Activated effector memory CD4-positive, alpha-beta T cell treated with Interleukin-2 at 50 U/mL for 16 hours (primary cell): ENCODE measurements around the gene LRRC1.

Experiments
- DNase-seq: peaks from one replicate; pipeline ENCODE4 v3.0.0-alpha.2; 2020

Gene LRRC1

DNA sequence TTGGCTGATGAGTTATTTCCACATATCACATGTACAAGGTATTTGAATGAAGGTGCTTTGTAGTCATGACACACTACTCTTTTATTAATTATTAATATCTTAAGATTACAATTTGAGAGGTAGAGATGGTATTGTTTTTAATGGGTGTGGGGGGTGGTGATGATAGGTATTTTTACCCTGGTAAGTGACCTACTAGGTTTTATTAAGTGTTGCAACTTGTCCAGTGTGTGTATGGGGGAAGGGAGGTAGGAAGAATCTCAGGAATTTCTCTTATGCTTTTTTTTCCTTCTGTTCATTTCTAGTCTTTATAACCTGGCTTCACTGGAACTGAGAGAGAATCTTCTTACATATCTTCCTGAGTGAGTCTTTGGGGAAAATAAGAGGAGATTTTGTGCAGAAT is 101.4 kb downstream of the LRRC1 start:
- no peak for DNase-seq

DNA sequence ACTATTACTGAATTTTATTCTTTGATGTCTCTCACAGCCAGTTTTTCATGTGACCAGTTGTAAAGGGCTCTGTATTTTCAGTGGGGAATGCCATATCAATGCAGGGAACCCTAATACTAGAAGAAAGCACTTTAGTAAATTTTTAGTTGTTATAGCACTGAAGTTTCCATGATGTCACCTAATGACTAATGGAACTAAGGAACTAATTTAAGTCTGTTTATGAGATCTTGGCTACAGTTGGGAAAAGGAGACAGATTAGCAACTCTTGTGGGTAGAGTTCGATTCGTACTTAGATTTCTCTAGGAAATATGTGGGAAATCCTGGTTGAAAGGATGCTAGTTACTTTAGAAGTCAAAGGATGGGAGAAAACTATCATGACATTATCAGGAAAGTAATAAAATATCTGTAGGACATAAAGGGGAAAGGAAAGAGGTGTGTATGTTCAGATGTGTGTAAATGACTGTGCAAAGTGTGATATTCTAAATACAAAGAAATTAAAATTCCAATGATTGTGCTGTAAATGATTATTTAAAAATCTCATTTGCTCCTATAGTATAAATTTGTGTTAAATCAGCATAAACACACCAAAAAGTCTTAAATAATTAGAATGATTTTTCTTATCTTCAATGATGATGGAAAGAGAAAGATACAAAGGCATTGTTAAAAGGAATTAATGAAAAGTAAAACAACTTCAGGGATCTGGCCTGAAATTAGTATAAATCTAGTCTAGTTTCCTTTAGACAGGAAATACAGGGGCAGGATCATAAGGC is 103.4 kb downstream of the LRRC1 start:
- no peak for DNase-seq

DNA sequence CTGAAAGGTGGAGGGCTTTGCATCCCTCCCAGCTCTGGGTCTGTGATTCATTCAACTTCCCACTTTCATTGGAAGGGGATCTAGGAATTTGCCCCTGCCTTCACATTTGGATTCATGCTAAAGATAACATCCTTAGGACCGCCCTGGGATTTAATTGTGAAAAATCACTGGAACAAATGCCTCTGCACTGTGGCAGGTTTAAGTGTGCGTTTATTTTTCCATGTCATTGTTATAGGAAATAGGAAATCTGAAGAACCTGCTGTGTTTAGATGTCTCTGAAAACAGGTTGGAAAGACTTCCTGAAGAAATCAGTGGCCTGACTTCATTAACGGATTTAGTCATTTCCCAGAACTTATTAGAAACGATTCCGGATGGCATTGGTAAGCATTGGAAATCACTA is 104.7 kb downstream of the LRRC1 start:
- DNase-seq: no peak

DNA sequence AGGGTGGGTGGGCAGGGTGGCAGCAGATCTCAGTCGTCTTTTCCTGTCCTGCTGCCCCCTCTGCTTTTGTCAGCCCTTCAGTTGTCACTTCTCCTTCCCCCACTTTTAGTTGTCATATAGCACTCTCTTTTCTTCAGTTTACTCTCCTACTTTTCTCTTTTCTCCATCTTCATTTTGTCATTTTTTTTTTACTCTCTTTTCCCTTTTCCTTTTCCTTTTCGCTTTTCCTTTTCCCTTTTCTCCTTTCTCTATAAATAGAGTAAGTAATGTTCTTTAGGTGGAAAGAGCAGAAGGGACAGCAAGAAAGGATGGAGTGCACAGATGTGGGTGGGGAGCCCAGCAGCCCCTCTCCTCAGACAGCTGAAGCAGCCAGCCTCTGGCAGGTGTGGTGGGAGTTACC is 108.6 kb downstream of the LRRC1 start:
- DNase-seq: no peak

DNA sequence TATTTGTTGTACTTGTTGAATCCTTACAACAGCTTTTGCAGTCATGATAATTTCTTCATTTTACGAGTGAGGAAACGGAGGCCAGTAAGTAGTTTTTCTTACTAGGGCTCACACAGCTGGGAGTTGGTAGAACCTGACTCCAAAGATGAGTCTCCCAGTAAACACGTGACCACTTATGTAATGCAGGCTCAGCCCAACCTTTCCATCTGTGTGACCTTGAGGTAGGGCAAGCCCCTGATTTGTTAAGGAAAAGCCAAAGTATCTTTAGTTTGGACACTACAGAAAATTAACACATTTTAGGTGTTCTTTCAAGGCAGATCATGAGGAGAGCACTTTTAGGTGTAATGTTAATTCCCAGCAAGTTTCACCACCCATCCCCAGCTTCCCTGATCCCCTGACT is 111.3 kb downstream of the LRRC1 start:
- no peak for DNase-seq

DNA sequence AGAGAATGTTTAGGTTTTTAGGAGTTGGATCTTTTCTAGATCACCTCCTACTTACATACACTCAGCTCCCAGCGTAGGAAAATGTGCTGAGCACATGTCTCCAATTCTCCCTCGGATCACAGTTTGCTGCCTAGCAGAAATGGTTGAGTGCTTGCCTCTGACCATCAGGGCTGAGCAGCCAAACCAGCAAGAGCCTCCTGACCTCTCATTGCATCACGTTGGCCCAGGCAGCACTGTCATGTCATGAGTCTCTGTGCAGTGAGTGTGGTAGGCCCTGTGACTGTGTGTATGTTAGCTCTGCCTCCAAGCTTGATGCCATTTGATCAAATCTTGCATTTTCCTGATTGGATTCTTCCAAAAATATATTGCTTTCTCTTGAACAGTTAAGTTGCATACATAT is 112.0 kb downstream of the LRRC1 start:
- DNase-seq: no peak

DNA sequence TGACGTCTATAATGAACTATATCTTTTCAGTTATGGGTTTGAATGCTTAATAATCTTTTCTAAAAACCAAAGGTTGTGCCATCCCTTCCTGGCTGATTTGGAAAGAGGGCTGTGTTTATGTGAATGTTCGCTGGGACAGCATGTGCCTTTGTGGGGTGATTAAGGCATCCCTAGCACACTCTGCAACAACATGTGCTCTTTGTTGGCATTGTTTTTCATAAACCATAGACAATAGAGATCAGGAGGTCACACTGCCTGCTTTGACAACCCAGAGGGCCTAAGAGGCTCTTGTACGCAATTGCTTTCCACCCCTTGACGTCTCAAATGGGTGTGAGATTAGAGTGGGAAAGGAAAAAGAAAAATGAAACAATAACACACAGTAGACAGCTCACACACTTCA is 116.0 kb downstream of the LRRC1 start:
- no peak for DNase-seq

DNA sequence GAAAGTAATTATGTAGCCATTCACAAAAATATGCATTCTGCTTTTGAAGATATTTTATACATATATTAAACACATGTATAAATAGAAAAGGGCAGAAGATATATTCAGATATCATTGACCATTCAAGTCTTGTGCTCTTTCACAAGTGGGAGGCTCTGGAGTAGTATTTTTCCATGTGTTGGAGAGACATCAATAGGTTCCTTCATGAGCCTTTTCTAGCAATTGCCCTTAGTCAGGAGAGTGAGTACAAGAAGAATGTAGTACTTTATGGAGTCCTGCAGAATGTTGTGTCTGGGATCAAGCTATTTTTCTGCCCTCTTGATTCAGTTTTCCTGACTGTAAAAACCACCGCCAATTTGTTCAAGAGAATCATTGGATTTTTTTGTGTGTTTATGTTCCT is 117.9 kb downstream of the LRRC1 start:
- DNase-seq: no peak

DNA sequence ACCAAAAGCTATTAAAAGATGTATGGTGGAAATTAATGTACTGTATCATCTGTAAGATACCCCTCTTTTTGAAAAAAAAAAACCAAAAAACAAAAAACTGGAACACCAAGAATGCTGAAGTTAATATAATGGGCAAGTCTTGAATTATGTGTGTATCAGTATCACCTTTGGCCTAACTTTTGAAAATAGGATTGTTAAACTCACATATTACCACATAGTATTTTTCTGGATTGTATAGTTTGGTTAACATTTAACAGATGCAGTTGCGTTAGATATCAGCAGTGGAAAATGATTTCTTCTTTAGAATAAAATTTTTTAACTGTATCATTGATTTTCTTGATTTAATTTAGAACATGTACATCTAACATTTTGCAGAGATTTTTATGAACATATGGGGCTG is 118.5 kb downstream of the LRRC1 start:
- DNase-seq: no peak

DNA sequence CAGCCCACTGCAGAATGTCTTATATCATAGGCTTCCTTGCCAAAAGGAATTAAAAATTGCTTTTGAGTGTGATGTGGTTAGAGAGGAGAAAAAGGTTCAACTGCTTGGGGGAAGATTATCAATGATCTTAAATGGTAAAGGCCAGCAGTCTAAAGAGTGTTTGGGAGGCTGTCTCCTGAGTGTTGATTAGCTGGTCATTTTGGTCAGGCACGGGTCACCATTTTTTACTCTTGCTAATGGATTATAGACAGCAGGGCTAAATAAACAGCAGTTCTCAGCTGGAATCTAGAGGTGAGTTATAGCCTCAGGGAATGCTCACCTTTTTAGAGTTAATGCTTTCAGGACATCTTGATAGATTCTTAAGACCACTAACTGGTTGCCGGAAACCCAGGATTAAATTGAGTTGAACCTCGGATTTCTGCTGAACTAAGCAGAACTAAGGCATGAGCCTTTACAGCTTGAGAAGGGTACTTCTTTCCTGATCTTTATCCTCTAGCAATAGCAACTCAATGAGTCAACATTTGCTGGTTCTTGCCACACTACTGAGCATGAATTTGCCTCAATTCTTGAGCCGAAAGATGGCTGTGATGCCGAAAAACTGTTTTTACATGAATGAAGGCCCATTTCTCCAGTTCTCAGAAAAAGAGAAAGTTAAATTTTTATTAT is 120.4 kb downstream of the LRRC1 start:
- no peak for DNase-seq

DNA sequence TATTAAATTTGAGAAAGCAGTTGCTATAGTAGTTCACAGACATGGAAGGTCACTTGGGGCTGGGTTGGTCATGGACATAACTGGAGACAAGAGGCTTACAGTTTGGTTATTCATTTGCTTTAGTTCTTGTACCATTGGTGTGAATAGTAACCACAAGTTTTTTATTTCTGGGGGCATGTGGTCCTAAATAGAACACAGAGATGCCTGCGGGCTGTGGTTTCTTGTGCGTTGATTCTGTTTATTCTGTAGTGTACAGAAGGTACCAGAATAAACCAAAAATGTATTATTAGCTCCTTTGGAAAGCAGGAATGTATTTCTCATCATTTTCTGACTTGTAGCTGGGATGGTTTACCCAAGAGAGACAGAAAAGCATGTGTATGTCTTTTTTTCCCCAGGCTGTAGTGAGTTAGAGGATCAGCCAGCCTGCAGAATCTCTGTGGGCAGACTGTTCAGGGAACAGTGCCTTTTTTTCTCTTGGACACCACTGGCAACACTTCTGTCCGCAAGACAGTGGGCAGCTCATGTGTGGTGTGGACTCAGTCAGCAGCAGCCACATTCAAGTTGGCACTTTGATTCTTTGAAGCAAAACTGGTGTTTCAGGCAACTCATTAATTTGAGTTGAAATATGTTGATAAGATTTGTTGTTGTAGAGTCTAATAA is 122.1 kb downstream of the LRRC1 start:
- DNase-seq: no peak

DNA sequence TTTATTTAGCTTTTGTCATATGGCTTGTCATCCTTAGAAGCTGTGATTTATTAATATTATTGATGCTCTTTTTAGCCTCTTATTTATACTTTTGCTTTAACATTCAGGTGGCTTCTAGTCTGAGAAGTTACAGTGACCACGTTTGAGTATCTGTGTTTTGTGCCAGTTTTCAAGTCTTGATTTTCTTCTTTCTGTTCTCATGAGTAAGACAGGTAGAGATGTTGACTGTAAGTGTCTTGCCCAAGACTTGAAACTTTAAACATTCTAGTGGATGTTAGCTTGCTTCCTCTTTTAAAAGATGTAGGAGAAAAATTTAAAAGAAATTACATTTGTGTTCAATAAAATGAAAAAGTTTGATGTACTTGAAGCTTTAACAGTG is 122.6 kb downstream of the LRRC1 start:
- DNase-seq: no peak

DNA sequence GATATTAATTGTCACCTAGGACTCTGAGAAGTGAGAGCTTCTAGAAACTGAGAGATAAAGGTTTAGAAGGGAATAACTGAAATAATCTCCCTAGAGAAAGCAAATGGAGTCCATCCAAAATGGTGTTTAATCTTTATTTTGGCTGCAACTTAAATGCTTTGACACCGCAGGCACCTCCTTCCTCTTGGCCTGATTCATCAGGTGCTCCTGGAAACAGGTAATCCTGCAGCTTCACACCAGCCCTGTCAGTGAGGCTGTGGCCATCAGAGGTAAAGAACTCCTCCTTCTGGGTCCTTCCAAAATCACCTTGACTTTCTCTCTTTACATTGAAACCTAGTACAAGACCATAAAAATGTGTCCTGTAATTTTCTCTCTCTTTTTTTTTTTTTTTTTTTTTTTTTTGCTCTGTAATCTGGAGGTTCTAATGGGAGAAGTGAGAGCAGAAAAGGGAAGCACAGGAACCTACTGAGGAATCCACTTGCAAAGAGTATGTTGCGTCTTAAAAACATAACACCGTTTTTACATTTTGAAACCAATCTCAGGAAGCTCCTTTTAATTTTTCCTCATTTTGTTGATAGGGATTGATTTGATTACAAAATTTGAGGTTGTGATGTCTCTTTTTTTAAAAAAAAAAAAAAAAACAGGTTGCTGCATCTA is 124.2 kb downstream of the LRRC1 start:
- DNase-seq: no peak

DNA sequence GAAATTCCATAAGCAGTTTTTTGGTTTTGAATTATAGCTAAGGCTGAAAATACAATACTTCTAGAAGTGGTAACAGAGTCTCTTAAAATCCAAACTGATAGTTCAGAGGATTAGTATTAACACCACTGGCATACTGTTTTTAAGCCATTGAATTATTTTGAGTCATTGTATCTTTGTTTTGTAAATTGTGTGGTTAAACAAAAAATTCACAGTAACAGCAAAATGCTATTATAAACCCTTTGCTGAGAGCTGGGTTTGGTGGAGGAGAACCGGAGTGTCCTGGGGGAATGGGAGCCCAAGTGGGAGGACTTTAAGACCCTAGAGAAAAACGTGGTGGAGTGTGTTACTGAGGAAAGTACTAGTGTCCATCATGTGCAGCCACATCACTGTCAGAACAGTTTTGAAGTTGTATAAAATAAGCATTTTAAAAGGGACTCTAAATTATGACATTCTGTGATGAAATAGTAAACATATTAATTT is 125.1 kb downstream of the LRRC1 start:
- no peak for DNase-seq

DNA sequence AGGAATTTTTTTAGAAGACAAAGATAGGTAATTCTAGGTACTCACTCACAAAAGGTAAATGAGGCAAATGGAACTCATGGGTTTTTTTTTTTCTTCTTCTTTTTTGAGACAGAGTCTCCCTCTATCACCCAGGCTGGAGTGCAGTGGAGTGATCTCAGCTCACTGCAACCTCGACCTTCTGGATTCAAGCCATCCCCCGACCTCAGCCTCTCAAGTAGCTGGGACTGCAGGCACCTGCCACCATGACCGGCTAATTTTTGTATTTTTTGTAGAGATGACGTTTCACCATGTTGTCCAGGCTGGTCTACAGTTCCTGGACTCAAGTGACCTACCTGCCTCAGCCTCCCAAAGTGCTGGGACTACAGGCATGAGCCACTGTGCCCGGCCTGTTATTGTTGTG is 126.1 kb downstream of the LRRC1 start:
- DNase-seq: no peak

DNA sequence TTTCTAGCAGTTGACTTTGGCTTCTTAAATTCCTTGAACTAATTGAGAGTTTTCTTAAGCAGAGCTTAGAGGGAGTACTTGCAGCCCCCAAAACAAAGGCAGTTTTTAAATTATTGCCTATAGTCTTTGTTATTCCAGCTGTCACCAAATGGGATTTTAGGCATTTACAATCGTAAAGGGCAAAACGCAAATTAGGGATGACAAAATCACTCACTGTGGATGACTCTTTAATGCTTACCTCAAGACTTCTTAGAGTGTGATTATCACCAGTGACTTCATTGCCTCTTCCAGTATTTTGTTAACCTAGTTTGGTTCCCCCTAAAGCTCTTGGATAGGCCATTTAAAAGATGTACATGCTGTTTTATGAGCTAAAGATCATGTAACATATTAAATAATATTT is 126.8 kb downstream of the LRRC1 start:
- no peak for DNase-seq

DNA sequence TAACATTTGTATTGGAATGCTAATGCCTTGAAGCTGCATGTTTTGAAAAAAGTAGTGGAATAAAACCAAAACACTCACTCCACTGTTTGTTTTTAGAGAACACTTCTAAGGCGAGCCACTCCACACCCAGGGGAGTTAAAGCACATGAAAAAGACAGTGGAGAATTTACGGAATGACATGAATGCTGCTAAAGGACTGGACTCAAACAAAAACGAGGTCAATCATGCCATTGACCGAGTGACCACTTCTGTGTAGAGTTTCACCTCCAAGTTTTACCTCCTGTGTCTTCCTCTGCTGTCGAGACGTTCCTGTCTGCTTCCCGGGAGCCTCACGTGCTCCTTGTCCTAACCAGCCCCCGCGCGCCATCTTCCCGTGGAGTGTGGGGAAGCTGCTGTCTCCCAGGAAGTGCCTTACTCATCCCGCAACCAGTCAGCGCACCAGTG is 127.8 kb downstream of the LRRC1 start:
- no peak for DNase-seq

DNA sequence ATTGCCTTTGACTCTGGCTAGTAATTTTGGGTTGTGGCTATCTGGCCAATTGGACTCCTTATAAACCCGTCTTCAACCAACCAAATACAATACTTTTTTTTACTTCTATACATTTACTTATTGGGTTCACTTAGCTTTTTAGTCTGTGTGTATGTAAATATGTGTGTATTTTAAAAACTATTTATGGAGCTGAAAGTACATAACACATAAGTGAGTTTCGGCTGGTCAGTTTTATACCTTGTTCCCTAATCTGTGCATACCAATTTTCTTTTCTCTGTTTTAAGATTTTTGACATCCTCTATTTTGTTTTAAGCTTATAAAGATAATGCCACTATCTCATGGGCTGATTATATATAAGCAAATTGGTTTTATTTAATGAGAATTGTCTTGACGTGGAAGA is 129.5 kb downstream of the LRRC1 start:
- DNase-seq: no peak

DNA sequence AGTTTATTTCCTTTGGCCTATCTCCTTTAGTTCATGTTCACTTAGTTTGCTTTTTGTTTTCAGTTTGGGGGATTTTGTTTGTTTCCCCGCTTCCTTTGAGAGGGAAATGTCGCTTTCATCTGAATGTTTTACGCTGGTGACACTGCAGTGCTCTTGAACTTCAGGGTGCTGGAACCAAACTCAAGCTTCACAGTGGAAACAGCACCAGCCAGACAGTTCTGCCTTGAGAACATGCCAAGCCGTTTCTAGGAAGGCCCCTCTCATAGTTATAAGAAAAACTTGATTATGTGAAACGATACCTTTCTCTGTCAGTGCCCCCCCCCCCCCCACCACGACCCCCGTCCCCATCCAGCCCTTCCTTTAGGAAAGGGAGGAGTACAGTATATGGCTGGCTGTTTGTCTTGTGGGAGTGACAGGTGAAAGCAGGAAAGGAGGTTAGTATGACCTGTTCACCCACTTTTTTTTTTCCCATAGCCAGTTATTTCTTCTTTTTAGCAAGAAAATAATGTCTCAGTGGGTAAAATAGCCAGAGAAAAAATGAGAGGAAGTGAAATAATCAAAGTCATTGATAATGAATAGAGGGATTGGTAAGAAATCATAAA is 130.1 kb downstream of the LRRC1 start:
- DNase-seq: no peak

DNA sequence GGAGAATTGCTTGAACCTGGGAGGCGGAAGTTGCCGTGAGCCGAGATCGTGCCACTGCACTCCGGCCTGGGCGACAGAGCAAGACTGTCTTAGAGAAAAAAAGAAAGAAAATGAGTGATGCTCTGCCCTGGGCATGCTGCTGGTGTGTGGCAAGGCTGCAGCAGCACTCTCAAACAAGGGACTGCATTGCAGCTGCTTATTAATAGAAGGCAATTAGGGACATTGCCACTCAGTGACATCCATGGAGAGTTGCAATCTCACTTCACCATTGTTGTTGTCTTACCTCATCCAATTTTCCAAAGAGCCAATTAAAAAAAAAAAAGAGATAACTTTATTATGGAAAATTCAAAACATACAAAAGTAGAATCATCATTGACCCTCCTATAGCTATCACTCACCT is 131.1 kb downstream of the LRRC1 start:
- no peak for DNase-seq

DNA sequence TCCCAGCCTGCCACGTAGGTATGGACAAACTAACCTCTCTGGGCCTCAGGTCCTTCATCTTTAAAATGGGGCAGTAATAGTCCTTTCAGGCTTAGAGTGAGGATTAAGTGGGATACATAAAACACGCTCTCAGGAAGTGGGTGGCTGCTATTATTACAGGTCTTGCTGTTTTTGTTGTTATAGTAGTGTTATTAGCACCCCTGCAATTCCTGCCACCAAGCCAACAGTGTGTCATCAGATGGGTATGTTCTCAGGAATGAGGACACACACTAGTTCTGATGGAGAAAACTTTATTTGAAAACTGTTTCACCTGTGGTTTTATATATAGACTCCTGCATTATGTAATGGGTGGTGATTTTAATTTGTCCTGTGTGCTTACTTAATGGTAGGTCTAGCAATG is 131.7 kb downstream of the LRRC1 start:
- DNase-seq: no peak

DNA sequence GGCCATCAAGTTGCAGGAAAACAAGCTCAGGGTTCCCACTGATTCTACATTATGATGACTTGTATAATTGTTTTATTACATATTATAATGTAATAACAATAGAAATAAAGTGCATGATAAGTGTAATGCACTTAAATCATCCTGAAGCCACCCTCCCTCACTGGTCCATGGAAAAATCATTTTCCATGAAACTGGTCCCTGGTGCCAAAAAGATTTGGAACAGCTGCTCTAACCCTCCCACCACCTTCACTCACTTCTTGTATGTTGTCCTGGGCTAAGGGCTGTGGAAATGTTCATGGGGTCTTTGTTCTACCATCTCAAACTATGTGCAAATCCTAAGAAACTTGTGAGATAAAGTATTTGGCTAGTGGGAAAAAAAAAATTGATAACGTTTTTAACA is 133.8 kb downstream of the LRRC1 start:
- DNase-seq: no peak
